GM19463 (cell line): Measurements from ENCODE around the gene ANKRD17.
"Not testable (repeated sequence)": the region's sequence is repeated elsewhere in the genome, so short reads cannot be mapped to it uniquely, and the experiment has no call there.

Source experiments
- ATAC-seq: cut with Tn5 transposase; IDR thresholded peaks from one replicate; pipeline ENCODE4 v1.9.1; 2021; ENCODE audit warnings: mild to moderate bottlenecking, moderate library complexity; ENCODE audit not compliant: unreplicated experiment

The ANKRD17 gene, protein sequence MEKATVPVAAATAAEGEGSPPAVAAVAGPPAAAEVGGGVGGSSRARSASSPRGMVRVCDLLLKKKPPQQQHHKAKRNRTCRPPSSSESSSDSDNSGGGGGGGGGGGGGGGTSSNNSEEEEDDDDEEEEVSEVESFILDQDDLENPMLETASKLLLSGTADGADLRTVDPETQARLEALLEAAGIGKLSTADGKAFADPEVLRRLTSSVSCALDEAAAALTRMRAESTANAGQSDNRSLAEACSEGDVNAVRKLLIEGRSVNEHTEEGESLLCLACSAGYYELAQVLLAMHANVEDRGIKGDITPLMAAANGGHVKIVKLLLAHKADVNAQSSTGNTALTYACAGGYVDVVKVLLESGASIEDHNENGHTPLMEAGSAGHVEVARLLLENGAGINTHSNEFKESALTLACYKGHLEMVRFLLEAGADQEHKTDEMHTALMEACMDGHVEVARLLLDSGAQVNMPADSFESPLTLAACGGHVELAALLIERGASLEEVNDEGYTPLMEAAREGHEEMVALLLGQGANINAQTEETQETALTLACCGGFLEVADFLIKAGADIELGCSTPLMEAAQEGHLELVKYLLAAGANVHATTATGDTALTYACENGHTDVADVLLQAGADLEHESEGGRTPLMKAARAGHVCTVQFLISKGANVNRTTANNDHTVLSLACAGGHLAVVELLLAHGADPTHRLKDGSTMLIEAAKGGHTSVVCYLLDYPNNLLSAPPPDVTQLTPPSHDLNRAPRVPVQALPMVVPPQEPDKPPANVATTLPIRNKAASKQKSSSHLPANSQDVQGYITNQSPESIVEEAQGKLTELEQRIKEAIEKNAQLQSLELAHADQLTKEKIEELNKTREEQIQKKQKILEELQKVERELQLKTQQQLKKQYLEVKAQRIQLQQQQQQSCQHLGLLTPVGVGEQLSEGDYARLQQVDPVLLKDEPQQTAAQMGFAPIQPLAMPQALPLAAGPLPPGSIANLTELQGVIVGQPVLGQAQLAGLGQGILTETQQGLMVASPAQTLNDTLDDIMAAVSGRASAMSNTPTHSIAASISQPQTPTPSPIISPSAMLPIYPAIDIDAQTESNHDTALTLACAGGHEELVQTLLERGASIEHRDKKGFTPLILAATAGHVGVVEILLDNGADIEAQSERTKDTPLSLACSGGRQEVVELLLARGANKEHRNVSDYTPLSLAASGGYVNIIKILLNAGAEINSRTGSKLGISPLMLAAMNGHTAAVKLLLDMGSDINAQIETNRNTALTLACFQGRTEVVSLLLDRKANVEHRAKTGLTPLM (N-terminal part only)

GRCh38 chr4:73258686-73259570 lies at the start of gene ANKRD17:
Gene ANKRD17 (minus strand): TSS chr4:73258798. CDS start chr4:73258668, 130 bp downstream.
- ATAC-seq = peak; percentile 69

DNA sequence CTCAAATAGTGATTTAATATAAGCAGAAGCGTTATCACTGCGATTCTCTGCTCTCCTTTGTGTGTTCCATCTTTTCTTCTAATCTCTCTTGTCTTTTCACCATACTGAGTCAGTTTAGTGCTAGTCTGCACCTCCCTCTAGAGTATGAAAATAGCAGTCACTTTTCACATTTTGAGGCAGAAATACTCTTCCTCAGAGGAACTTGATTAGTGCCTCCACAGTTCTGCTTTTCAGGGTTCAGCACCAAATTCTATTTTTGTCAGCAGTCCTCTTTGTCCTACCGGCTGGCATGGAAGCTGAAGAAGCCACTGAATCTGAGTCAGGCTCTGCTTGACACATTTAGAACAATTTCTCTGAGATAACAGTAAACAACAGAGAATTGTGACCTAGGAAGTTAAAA lies 49.7 kb upstream of the ANKRD17 start:
- ATAC-seq = no peak

DNA sequence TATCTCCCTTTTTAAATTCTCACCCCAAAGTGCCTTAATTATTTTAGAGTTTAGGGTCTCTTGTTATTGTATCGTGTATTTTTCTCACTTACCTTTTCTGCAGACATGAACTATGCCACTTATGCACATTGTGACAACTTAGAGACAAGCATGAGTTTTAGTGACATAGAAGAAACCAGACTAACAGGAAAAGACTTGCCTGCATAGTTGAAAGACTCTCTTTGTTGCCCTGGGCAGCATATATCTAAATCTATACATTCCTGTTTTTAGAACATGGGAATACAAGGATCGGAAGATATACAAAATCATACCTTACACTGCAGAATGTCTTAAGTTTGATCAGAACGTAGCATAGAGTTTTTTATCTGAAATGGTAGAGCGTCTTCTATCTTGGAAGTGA lies 45.1 kb upstream of the ANKRD17 start:
- no peak for ATAC-seq

GRCh38 chr4:73299548-73300280 lies 41.1 kb upstream of the ANKRD17 start:
- no peak for ATAC-seq

- ATAC-seq = not testable (repeated sequence)
Observed at GRCh38 chr4:73292661-73293060, 34.1 kb upstream of the ANKRD17 start.

DNA sequence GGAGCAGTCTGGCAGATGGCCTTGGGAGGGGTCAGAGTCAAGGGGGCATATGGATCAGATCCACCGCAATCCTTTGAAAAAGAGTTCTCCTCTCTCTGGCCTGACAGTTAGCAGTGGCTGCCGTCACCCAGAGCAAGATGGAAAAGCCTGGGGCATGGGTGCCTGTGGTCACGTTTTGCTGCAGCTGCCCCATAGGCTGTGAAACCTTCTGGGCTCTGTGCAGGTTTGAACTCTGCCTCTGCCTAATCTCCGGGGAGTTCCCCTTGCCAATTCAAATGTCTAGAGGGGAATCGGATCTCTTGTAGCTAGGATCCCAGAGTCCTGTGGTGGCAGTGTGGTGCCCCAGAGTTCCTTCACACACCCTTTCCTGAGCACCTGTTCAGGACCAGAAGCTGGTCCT lies 23.4 kb upstream of the ANKRD17 start:
- no peak for ATAC-seq

GRCh38 chr4:73281396-73281795 lies 22.8 kb upstream of the ANKRD17 start:
- no peak for ATAC-seq

- no peak for ATAC-seq
Observed at GRCh38 chr4:73277201-73277600, 18.6 kb upstream of the ANKRD17 start.

- ATAC-seq = no peak
Observed at GRCh38 chr4:73275318-73275654, 16.7 kb upstream of the ANKRD17 start.

DNA sequence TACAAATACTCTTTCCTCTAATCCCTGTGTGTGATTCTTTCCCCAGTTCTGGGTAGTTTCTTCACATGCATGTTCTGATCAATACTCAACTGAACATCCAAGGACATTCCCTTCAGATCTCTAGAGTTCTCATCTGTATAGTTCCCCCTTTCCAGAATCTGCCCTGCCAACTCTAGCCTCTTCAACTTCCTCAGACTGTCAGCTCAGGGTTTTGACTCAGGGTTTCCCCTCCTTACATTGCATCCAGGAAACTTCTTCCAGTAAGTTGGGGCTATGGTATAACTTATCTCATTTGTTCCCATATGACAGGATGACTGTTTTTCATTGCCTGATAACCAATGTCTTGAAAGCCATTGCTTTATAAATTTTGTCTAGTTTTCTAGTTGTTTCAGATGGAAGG lies 14.2 kb upstream of the ANKRD17 start:
- ATAC-seq = no peak

DNA sequence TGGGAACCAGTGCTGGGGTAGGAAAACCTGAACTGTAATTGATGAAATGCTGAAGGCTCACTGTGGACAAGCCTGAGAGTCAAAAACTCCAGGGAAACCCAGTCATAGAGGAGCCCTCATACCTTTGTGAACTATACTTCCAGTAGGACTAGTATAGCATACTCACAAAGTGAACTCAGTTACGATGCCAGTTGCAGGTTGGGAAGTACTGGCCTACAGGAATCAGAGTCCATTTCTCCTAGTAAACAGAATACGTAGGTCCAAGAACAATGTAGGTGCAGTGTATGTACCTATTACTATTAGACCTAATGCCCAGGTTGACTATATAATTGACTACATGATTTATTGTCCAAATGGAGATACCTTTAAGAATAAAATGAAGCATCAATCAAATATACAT lies 8.5 kb upstream of the ANKRD17 start:
- ATAC-seq = no peak

DNA sequence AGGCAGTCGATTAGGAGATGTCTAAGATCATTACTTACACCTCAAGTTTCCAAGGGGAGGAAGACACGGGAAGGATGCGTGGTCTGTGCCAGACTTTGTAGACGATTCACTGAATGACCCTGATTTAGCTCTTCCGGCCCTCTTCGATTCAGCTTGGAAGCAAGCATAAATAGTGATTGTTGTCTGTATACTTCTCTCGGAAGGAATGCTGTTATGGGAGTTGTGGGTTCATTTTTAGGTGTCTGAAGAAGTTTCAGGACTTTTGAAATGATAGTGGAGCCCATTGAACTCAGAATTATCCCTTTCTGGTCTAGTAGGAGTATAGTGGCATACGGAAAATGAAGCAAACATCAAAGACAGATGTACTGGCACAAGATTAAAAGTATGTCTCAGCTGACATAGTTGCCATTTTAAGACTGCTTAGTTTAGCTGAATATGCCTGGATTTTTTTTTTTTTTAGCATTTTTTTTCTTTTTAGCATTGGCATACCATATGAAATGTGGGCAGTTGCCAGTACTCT lies 1.0 kb upstream of the ANKRD17 start:
- ATAC-seq = no peak

DNA sequence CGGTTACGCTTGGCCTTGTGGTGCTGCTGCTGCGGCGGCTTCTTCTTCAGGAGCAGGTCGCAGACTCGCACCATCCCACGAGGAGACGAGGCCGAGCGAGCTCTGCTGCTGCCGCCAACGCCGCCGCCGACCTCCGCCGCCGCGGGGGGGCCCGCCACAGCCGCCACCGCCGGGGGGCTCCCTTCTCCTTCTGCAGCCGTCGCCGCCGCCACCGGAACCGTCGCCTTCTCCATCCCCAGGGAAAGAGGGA lies 237 bp downstream of the ANKRD17 start:
- ATAC-seq = peak; percentile 26

GRCh38 chr4:73257651-73258435 lies 755 bp downstream of the ANKRD17 start:
- ATAC-seq = peak; percentile 8

DNA sequence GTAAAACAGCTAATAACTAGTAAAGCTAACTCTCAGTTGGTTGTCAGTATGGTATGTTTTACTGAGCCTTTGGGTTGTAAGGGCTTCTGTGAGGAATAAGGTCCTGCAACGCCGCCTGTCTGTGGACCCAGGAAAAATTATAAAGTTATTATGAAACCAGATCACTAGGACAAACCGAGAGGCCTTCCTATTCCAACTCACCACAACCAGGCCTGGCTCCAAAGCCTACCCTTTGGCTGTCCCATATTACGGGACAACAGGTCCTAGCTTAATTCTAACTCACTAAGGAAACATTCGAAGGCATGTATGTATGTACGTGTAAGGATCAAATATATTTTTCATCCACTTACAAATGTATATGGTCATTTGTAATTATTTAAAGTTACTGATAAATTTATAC lies 1.4 kb downstream of the ANKRD17 start:
- peak; percentile 21 for ATAC-seq

GRCh38 chr4:73255847-73256246 lies 2.8 kb downstream of the ANKRD17 start:
- ATAC-seq = not testable (repeated sequence)

- no peak for ATAC-seq
Observed at GRCh38 chr4:73252001-73252400, 6.6 kb downstream of the ANKRD17 start.

DNA sequence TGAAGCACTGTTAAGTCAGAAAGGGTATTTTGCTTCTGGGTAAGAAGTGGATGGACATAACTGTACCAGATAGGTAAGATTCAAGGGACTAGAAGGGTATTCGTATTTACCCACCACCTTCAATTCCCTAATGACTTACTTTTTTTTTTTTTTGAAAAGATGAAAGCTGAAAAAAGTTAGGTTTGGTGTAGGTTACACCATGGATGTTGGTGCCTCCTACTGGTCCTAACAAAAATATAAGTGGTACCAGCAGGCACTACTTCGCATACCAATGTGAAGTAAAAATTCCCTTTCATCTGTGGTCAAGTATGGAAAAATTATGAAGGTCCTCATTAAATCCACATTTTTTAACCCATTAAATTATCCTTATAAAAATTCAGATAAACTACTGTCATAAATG lies 7.2 kb downstream of the ANKRD17 start:
- no peak for ATAC-seq

- ATAC-seq = no peak
Observed at GRCh38 chr4:73250642-73251041, 8.0 kb downstream of the ANKRD17 start.
